ENCODE results near the gene LRRC1. TPM values are rescaled to one million over a fixed set of nuclear protein-coding genes. Genes with fewer than 3 reads are reported as not detected.
A peak's percentile ranks its signal among the peaks of the same experiment; 100 is the strongest.

LRRC1 gene
- total RNA-seq, 1 donor = 18.6 TPM

DNA sequence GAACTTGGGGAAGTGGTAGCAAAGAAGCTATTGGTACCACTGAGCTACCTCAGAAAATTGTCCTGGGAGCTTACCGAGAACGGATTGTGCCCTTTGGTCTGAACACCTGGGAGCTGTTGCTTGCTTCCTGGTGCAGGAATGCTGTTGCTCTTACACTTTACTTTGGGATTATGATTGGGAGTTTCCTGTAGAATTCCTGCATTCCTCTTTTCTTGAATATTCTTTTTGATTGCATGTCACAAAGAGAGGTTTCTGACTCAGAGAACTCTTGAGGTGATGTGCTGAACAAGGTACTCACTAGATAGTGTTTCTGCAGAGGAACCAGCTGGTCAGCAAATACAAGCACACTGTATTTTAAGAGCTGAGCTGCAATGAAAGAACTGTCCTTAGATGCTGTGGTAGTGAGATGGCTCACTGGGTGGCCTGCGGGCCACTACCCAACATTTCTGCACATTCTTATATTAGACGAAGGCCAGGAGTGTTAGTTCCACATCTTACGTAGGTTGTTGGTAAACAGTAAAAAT, 35.0 kb downstream of the LRRC1 start:
- H3K4me3 ChIP-seq (ENCODE audit: low read depth, low read length) = no peak overlapping the region
- DNase-seq (ENCODE audit: low read depth) = no peak
- TF ChIP-seq, protein P1, sequence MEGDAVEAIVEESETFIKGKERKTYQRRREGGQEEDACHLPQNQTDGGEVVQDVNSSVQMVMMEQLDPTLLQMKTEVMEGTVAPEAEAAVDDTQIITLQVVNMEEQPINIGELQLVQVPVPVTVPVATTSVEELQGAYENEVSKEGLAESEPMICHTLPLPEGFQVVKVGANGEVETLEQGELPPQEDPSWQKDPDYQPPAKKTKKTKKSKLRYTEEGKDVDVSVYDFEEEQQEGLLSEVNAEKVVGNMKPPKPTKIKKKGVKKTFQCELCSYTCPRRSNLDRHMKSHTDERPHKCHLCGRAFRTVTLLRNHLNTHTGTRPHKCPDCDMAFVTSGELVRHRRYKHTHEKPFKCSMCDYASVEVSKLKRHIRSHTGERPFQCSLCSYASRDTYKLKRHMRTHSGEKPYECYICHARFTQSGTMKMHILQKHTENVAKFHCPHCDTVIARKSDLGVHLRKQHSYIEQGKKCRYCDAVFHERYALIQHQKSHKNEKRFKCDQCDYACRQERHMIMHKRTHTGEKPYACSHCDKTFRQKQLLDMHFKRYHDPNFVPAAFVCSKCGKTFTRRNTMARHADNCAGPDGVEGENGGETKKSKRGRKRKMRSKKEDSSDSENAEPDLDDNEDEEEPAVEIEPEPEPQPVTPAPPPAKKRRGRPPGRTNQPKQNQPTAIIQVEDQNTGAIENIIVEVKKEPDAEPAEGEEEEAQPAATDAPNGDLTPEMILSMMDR (IDR thresholded peaks at IDR 0.05; ENCODE audit: insufficient read depth, low read depth, low read length) = no peak

DNA sequence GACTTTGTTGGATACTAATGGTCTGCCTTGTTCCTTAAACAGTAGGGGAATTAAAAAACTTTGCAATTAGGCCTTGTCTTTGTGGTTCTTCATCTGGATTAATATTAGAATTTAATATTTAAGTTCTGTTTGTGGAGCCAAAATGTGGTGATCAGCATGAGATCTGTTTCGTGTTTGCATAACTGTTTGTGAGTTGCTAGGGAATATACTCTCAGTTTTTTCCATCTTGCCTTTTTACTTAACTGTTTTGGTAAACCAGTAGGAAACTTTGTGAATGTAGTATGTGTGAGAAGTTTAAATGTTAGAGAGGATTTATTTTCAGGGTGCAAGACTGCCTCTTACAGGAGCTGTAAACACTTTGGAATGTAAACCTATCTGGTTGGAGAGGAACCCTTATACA, 35.6 kb downstream of the LRRC1 start:
- no peak overlapping the region for H3K4me3 ChIP-seq (ENCODE audit: low read depth, low read length)
- TF ChIP-seq, protein P1 (IDR thresholded peaks at IDR 0.05; ENCODE audit: insufficient read depth, low read depth, low read length) = no peak
- DNase-seq (ENCODE audit: low read depth) = peak; percentile 17

DNA sequence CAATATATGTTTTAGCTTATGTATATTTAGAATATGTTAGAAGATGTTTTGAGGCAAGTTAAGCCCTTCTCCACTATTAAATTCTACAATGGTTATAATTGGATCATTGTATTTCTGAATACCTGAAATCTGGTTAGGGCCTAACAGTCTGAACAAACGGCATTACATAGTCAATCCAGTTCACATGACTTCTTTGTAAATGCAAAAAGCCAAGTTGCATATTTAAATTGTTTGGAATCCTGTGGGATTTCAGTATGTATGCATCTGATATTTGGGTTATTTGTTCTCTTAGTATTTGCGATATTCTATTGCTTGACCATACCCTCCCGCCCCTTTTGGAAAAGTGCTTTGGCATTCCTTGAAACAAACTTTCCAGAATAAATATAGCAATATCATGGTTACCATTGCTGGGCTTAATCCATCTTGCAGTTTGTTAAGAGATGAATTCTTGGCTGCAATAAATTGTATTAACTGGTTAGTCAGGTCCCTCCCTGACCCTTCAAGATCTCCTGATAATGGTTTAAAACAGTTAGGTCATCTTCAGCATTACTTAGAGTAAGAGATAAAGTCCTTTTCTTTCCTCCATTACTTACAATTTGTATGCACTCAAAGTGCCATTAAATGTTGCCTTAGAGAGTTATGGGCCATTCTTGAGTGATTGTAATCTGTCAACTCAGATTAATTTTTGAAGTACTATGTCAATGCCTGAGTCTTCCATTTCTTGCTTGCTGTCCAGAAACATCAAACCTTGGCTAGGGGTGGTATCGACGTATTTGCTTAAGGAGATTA, 36.5 kb downstream of the LRRC1 start:
- no peak for DNase-seq (ENCODE audit: low read depth)
- H3K4me3 ChIP-seq (ENCODE audit: low read depth, low read length) = no peak overlapping the region
- TF ChIP-seq, protein P1 (IDR thresholded peaks at IDR 0.05; ENCODE audit: insufficient read depth, low read depth, low read length) = no peak

DNA sequence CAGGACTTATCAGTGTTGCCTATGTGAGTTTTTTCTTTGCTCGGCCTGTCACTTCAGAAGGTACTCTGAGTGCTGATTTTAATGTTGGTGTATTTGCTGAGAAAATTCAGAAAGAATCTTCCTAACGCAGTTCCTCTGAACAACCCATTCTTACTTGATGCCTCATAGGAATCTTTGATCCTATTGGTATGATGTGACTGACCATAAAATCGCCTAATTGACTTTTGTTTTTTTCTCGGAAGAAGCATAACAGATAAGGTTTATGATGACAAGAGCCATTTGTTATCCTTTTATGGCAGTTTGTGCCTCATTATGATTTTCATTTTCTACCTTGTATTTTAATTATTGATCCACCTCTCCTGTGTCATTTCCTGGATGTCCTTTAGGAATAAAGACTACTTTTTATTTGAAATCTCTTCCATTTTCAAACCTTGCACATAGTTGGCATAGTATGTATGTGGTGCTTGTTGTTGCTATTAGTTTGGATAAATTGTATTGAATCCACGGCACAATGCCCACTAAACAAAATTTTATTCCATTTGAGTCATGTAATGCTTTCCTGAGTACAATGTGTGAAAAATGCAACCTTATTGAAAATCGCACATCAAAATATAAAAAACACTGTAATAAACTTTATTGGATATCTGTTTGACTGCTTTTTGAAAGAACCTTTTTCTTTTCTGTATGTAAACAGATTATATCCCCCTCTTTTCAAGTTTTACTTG, 37.3 kb downstream of the LRRC1 start:
- no peak overlapping the region for H3K4me3 ChIP-seq (ENCODE audit: low read depth, low read length)
- peak; percentile 52 for DNase-seq (ENCODE audit: low read depth)
- TF ChIP-seq, protein P1 (IDR thresholded peaks at IDR 0.05; ENCODE audit: insufficient read depth, low read depth, low read length) = no peak

DNA sequence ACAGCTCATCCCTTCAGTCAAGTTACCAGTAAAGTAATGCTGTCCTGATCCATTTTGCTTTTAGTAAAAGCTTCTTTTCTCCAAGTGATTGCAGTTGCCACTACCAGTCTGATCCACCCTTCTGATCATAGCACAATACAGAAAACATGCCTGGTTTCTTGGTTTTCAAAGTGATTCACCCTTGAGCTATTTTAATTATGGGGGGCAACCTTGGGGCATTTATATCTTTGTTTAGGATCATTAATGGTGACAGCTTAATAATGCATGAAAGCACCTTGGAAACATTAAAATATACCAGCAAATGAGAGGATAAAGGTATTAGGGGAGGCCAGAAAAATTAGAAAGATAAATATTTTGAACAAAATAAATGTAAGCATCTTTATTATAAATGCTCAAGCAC, 38.4 kb downstream of the LRRC1 start:
- no peak for DNase-seq (ENCODE audit: low read depth)
- TF ChIP-seq, protein P1 (IDR thresholded peaks at IDR 0.05; ENCODE audit: insufficient read depth, low read depth, low read length) = no peak
- H3K4me3 ChIP-seq (ENCODE audit: low read depth, low read length) = no peak overlapping the region

DNA sequence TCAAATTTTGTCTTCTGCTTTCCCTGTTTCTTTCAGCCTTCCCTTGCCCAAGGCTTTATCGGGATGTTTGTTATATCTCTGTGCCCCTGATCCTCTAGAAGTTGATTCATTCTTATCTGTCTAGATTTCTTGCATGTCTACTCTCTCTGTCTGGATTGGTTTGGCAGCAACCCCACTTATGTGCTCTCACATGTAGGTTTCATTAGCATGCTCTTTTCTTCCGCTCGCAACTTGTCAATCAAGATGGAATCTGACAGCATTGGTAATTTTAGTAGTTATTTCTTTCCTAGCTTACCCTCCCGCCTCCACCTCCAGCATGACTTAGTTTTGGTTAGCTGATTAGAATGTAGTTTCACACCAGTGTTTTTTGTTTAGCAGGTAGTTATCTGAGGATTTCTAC, 39.3 kb downstream of the LRRC1 start:
- TF ChIP-seq, protein P1 (IDR thresholded peaks at IDR 0.05; ENCODE audit: insufficient read depth, low read depth, low read length) = no peak
- H3K4me3 ChIP-seq (ENCODE audit: low read depth, low read length) = no peak overlapping the region
- no peak for DNase-seq (ENCODE audit: low read depth)
